HUES64 (cell line): Measurements from ENCODE around the gene CCDC171.
"Not testable (repeated sequence)": the region's sequence is repeated elsewhere in the genome, so short reads cannot be mapped to it uniquely, and the experiment has no call there.

Experiments
- H3K27ac ChIP-seq: 2 replicates; pipeline ENCODE4 v1.7.0; 2013; ENCODE audit warnings: low read depth, low read length, inconsistent platforms
- H3K27me3 ChIP-seq: 2 replicates; pipeline ENCODE4 v1.6.1; 2013; ENCODE audit warnings: mild to moderate bottlenecking, low read length; ENCODE audit not compliant: insufficient read depth
- H3K36me3 ChIP-seq: 2 replicates; pipeline ENCODE4 v1.6.1; 2013; ENCODE audit warnings: mild to moderate bottlenecking, low read length; ENCODE audit not compliant: insufficient read depth
- H3K4me1 ChIP-seq: 2 replicates; pipeline ENCODE4 v1.6.1; 2013; ENCODE audit warnings: mild to moderate bottlenecking, low read length, moderate library complexity; ENCODE audit not compliant: insufficient read depth
- H3K4me3 ChIP-seq: 2 replicates; pipeline ENCODE4 v1.5.1; 2013; ENCODE audit warnings: mild to moderate bottlenecking, low read length, moderate library complexity
- H3K9ac ChIP-seq: 2 replicates; pipeline ENCODE4 v1.6.1; 2013; ENCODE audit warnings: mild to moderate bottlenecking, low read depth, low read length
- H3K9me3 ChIP-seq: 2 replicates; pipeline ENCODE4 v1.6.1; 2013; ENCODE audit warnings: low read depth, low read length; ENCODE audit not compliant: insufficient read depth
- WGBS: fragments of 150-250, 120-280 bp; methylation state at CpG from one replicate; pipeline ENCODE4 v1.1.7; 2013; ENCODE audit warnings: missing lambda C conversion rate; 5-methylcytosine and 5-hydroxymethylcytosine counted together

Gene CCDC171

GRCh38 chr9:15764131-15764530 is 211.3 kb downstream of the CCDC171 start:
- WGBS = 93% methylated on average over 2 of the region's 2 CpGs
- Histone ChIP-seq H3K4me3 (no peak overlapping the region), H3K27ac (no peak overlapping the region), H3K36me3 (no peaks in the 10 kb centered on the region), H3K9me3 (no peaks in the 10 kb centered on the region), H3K4me1 (no peaks in the 10 kb centered on the region), H3K27me3 (no peaks in the 10 kb centered on the region), H3K9ac (no peak overlapping the region)

- Histone ChIP-seq H3K4me1 (no peaks in the 10 kb centered on the region), H3K9me3 (no peaks in the 10 kb centered on the region), H3K4me3 (no peak overlapping the region), H3K27ac (no peak overlapping the region), H3K27me3 (no peaks in the 10 kb centered on the region), H3K36me3 (no peaks in the 10 kb centered on the region), H3K9ac (no peak overlapping the region)
- WGBS = 83% methylated on average over 4 of the region's 5 CpGs
Measured at GRCh38 chr9:15769547-15769946, 216.7 kb downstream of the CCDC171 start.

GRCh38 chr9:15778861-15779260 is 226.0 kb downstream of the CCDC171 start:
- Histone ChIP-seq H3K36me3 (no peaks in the 10 kb centered on the region), H3K9me3 (no peaks in the 10 kb centered on the region), H3K4me3 (no peak overlapping the region), H3K27ac (no peak overlapping the region), H3K4me1 (no peaks in the 10 kb centered on the region), H3K9ac (no peak overlapping the region), H3K27me3 (no peaks in the 10 kb centered on the region)
- 95% methylated on average over 5 of the region's 5 CpGs for WGBS

GRCh38 chr9:15782106-15782505 is 229.3 kb downstream of the CCDC171 start:
- H3K27me3 ChIP-seq = no peaks in the 10 kb centered on the region
- no peaks in the 10 kb centered on the region for H3K9me3 ChIP-seq
- no peaks in the 10 kb centered on the region for H3K36me3 ChIP-seq
- no peak overlapping the region for H3K27ac ChIP-seq
- WGBS = 95% methylated on average over 5 of the region's 5 CpGs
- H3K4me1 ChIP-seq = no peaks in the 10 kb centered on the region
- H3K4me3 ChIP-seq = no peak overlapping the region
- H3K9ac ChIP-seq = no peak overlapping the region

- no peak overlapping the region for H3K27ac ChIP-seq
- no peak overlapping the region for H3K4me3 ChIP-seq
Measured at GRCh38 chr9:15785584-15785983, 232.7 kb downstream of the CCDC171 start.

GRCh38 chr9:15786616-15787015 is 233.8 kb downstream of the CCDC171 start:
- no peak overlapping the region for H3K4me3 ChIP-seq
- no peaks in the 10 kb centered on the region for H3K4me1 ChIP-seq
- H3K27me3 ChIP-seq = no peaks in the 10 kb centered on the region
- H3K9me3 ChIP-seq = no peaks in the 10 kb centered on the region
- WGBS = 90% methylated on average over 3 of the region's 3 CpGs
- H3K27ac ChIP-seq = no peak overlapping the region
- H3K36me3 ChIP-seq = no peaks in the 10 kb centered on the region
- H3K9ac ChIP-seq = no peak overlapping the region

More at GRCh38 chr9:15785584-15785983, 232.7 kb downstream of the CCDC171 start:
- Histone ChIP-seq H3K27me3 (no peaks in the 10 kb centered on the region), H3K9me3 (no peaks in the 10 kb centered on the region), H3K36me3 (no peaks in the 10 kb centered on the region), H3K9ac (no peak overlapping the region), H3K4me1 (no peaks in the 10 kb centered on the region)

GRCh38 chr9:15810219-15810899 is 257.5 kb downstream of the CCDC171 start:
- peaks cover 15% of the 10 kb centered on the region for H3K9me3 ChIP-seq
- 93% methylated on average over 34 of the region's 34 CpGs for WGBS
- H3K27ac ChIP-seq, H3K4me3 ChIP-seq, H3K4me1 ChIP-seq, H3K9ac ChIP-seq, H3K36me3 ChIP-seq, H3K27me3 ChIP-seq: not testable (repeated sequence)

GRCh38 chr9:15813076-15813475 is 260.2 kb downstream of the CCDC171 start:
- H3K27ac ChIP-seq = no peak overlapping the region
- no peaks in the 10 kb centered on the region for H3K4me1 ChIP-seq
- peaks cover 25% of the 10 kb centered on the region for H3K9me3 ChIP-seq
- H3K36me3 ChIP-seq = no peaks in the 10 kb centered on the region
- no peak overlapping the region for H3K9ac ChIP-seq
- 94% methylated on average over 2 of the region's 2 CpGs for WGBS
- no peaks in the 10 kb centered on the region for H3K27me3 ChIP-seq
- no peak overlapping the region for H3K4me3 ChIP-seq

GRCh38 chr9:15824310-15824709 is 271.5 kb downstream of the CCDC171 start:
- no peaks in the 10 kb centered on the region for H3K27me3 ChIP-seq
- H3K27ac ChIP-seq = no peak overlapping the region
- no peak overlapping the region for H3K9ac ChIP-seq
- H3K4me3 ChIP-seq = no peak overlapping the region
- 55% methylated on average over 2 of the region's 4 CpGs for whole genome bisulfite sequencing
- H3K4me1 ChIP-seq = no peaks in the 10 kb centered on the region
- H3K36me3 ChIP-seq = no peaks in the 10 kb centered on the region
- H3K9me3 ChIP-seq = no peaks in the 10 kb centered on the region

- Histone ChIP-seq H3K27me3 (no peaks in the 10 kb centered on the region), H3K36me3 (no peaks in the 10 kb centered on the region), H3K27ac (no peak overlapping the region), H3K4me3 (no peak overlapping the region), H3K4me1 (no peaks in the 10 kb centered on the region), H3K9me3 (no peaks in the 10 kb centered on the region), H3K9ac (no peak overlapping the region)
- WGBS = 100% methylated on average over 1 of the region's 1 CpG
Measured at GRCh38 chr9:15831384-15831783, 278.5 kb downstream of the CCDC171 start.

GRCh38 chr9:15834541-15834940 is 281.7 kb downstream of the CCDC171 start:
- Histone ChIP-seq H3K36me3 (no peaks in the 10 kb centered on the region), H3K9ac (no peak overlapping the region), H3K9me3 (no peaks in the 10 kb centered on the region), H3K4me3 (no peak overlapping the region), H3K4me1 (no peaks in the 10 kb centered on the region), H3K27me3 (no peaks in the 10 kb centered on the region), H3K27ac (no peak overlapping the region)
- 88% methylated on average over 2 of the region's 2 CpGs for WGBS
